Activated CD4-positive, alpha-beta T cell treated with anti-CD3 and anti-CD28 coated beads for 48 hours (primary cell): ENCODE data around the gene ZDHHC16.
"Not testable (repeated sequence)": the region's sequence is repeated elsewhere in the genome, so short reads cannot be mapped to it uniquely, and the experiment has no call there.

Source experiments
- DNase-seq: peaks from one replicate; pipeline ENCODE4 v3.0.0-alpha.2; 2020

ZDHHC16 gene

DNA sequence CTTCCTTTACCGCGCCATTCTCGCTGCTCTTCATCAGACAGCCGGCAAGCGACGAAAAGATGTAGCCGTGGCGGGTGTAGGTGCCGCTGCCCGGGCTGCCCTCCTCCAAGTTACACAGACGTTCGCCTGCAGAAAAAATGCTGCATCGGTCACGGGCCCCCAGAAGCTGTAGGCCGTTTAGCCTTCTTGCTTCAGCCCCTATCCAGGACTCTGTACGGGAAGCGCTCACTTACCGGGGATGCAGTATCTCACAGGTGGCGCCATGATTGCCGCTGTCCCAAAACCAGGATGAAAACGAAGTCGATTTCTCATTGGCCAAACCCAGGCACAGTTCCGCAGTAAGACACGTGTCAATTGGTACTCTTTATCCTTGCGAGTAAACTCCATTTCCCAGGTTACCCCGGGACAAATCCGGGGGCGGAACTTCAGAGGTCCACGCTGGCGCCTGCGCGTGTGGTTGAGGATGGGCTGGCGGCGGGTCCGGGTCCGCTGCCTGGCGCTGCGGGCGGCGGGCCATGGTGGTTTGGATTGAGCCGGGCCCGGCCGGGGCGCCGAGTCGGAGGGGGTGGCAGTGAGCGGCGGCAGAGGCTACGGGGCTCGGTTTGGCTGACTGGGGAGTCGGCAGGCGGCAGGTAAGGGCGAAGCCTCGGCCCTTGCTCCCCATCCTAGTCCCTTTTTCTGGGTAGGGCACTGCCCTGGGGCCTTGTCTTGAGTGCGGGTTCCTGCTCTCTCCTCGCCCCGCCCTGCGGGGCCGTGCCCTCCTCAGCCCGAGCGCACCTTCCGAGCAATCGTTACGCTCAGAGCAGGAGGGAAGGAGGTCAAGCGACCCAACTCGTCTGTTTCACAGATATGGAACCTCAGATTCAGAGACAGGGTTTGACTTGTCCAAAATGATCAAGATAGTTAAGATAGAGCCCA, at the start of gene ZDHHC16, which contains the start of gene EXOSC1:
ZDHHC16 (plus strand) TSS at position 454 of the 918 bp plus-strand sequence. CDS start 5,501 bp downstream, outside the sequence.
EXOSC1 (minus strand) TSS at position 285 of the 918 bp plus-strand sequence; CDS start at position 264, 21 bp downstream.
- peak; percentile 95 for DNase-seq

DNA sequence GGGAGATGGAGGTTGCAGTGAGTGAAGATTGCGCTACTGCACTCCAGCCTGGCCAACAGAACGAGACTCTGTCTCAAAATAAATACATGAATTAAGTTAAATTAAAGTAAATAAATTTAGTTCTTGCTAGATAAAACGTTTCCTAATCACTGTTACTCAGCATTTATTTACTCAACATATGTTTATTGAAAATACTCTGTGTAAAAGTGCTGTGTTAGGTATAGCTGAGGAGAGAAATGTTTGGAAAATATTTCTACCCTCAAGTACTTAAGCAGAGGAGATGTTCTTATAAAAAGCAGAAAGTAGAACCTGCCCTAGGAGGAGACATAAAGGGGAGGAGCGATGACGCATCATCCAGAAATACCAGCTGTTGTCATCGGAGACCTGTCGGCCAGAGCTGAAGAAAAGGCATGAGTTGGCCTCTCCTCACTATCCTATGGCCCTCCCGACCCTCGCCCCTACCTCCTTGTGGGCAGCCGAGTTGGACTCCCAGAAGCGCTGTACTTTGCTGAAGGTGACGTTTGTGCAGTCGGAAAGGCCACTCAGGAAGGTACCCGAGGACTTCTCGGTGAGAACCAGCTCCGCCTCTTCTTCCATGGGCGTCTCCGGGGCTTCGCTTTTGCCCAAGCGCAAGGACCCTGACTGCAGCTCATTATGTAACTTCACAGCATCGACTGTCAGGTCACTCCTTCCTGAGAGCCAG, 46.0 kb upstream of the ZDHHC16 start:
- DNase-seq, result peak; percentile 54

- peak; percentile 86 for DNase-seq
These were observed 45.1 kb upstream of the ZDHHC16 start, which contains the start of gene RRP12 for GRCh38 chr10:97400665-97401454. RRP12 (minus strand) TSS chr10:97401340; CDS start chr10:97401231, 109 bp downstream.

DNA sequence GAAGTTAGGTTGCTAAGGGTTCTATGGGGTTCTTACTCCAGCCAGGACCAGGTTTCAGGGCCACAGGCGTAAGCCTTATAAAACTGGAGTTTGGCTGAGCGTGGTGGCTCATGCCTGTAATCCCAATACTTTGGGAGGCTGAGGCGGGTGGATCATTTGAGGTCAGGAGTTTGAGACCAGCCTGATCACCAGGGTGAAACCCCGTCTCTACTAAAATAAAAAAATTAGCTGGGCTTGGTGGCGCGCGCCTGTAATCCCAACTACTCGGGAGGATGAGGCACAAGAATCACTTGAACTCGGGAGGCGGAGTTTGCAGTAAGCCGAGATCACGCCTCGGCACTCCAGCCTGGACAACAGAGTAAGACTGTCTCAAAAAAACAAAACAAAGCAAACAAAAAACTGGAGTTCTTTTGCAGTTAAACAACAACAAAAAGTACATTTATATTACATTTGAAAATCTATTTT, 44.5 kb upstream of the ZDHHC16 start:
- no peak for DNase-seq

- no peak for DNase-seq
These were observed 41.9 kb upstream of the ZDHHC16 start for GRCh38 chr10:97404044-97404443.

- DNase-seq, result no peak
These were observed 39.9 kb upstream of the ZDHHC16 start for GRCh38 chr10:97406064-97406463.

GRCh38 chr10:97406483-97406882, 39.5 kb upstream of the ZDHHC16 start:
- DNase-seq, result not testable (repeated sequence)

GRCh38 chr10:97407211-97407951, 38.6 kb upstream of the ZDHHC16 start:
- peak; percentile 69 for DNase-seq

- DNase-seq, result no peak
These were observed 38.1 kb upstream of the ZDHHC16 start for GRCh38 chr10:97407952-97408248.

DNA sequence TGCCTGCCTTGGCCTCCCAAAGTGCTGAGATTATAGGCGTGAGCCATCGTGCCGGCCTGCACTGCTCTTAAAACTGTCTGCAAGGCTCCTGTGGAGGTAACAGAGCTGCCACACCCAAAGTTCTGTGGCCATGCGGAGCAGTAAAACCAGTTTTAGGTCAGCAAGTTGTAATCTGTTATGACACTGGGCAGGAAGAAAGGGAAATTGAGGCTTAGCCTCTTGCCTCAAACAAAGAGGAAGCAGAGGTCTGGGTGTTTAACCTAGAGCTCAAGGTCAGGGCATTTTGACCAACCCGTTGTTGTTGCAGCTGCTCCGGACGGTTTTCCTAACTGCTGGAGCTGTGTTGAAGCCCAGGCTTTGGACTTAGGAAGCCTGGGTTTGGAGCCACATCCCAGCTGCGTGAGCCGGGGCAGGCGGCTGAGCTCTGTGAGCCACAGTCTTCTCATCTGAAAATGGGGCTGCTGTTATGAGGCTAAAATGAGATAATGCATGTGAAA, 37.4 kb upstream of the ZDHHC16 start:
- no peak for DNase-seq

DNA sequence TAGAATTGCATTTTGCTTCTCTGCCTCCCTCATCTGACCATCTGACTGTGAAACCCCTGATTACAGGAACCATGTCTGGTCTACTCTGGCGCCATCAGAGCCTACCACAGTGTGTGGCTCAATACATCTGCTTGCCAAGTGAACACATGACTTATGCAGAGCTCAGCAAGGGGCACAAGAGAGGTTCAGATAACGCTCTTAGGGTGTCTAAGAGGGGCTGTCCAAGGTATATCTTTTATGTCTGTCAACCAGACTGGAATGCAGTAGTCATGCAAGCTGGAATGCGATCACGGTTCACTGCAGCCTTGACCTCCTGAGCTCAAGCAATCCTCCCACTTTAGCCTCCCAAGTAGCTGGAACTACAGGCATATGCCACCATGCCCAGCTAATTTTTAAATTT, 34.6 kb upstream of the ZDHHC16 start:
- DNase-seq, result no peak

- DNase-seq, result peak; percentile 83
These were observed 33.1 kb upstream of the ZDHHC16 start for GRCh38 chr10:97412891-97413304.

DNA sequence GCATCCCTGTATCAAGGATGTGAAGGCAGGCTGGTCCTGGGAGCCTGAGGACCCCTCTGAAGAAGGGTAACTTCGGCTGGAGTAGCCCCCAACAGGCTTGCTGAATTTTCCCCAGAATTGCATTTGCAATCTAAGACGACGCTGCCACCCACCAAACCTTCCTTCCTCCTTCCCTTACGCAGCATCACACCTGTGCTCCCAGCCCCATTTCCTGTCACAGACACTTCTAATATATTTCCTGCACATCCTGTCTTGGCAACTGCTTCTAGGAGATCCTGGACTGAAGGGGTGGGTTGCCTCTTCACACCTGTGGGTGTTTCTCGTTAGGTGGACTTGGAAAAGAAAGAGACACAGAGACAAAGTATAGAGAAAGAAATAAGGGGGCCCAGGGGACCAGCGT, 29.4 kb upstream of the ZDHHC16 start:
- DNase-seq, result peak; percentile 30

DNA sequence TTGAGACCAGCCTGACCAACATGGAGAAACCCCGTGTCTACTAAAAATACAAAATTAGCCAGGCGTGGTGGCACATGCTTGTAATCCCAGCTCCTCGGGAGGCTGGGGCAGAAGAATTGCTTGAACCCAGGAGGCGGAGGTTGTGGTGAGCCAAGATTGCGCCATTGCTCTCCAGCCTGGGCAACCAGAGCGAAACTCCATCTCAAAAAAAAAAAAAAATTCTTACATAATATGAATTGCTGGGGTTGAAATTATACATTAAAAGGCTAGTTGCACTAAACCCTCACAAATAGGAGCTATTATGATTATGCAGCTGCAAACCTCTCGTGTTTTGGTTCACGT, 22.2 kb upstream of the ZDHHC16 start:
- not testable (repeated sequence) for DNase-seq

GRCh38 chr10:97425964-97426775, 19.8 kb upstream of the ZDHHC16 start, which contains the start of gene PGAM1:
PGAM1 (plus strand) TSS chr10:97426191; CDS start chr10:97426308, 117 bp downstream.
- peak; percentile 97 for DNase-seq

DNA sequence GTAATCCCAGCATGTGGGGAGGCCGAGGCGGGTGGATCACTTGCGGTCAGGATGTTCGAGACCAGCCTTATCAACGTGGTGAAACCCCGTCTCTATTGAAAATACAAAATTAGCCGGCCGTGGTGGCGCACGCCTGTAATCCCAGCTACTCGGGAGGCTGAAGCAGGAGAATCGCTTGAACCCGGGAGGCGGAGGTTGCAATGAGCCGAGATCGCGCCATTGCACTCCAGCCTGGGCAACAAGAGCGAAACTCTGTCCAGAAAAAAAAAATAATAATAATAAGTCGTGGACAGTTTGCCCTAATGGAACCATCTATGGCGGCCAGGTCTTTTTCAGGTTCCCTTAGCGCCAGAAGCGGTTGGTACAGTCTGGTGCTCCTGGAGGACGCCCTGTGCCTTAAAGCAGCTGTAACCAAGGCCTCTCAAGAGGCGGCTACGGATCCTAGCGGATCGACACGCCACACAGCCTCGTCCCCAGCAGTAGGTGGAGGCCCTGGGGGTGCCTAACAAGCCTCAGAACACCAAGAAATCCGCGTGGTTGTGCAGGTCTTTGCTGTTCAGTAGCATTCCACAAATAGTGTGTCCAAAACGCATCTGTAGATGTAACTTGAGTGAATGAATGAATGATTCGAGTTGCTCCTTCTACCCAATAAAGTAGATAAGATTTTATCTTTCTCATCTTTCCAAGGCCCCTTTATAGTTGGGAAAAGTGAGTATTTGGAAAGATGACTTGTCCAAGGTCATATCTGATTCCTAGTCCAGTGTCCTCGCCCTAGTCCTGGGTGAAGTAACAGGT, 19.0 kb upstream of the ZDHHC16 start:
- DNase-seq, result no peak

DNA sequence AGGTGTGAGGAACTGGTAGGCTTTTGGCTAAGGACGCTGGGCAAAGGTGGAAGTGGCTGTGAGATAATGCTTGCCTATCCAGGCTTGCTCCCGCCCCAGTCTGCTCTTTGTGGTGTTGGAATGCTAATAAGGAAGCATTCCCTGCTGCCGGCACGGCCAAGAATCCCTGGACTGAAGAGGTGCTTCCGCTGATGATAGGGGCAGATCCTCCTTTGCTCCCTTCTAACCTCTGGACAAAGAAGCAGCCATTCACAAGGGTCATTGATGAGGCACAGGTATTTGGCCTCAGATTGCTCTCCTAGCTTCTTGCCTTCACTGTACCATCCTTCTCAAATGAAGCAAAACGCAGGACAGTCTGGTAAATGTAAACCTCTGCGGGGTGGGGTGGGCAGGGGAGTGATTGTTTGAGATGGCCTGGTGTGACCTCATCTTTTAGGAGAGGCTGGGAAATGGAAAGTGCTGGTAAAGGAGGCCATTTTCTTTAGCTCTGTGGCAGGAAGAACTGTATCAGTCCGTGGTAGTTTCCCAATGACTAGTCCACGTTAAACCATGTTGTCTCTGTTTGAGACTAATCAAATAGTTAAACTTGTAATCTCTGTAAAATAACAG, 18.3 kb upstream of the ZDHHC16 start:
- peak; percentile 59 for DNase-seq

DNA sequence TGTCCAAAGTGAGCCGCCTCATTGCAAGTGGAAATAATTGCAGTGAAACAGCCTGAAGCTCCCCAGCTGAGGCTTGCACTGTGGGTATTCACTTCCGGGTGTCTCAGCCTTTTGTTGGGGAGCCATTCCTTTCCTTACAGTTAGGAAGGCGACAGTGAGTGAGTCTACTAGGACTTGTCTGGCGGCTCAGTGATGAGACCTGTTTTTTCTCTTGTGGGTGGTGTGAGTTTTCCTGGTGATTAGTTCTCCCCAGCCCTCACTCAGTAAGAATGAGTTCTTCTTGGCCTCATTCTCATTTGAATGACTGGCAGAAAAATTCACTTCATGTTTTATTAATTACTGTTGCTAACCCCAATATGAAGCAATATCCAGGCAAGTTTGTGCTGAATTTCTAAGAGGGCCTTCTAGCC, 17.4 kb upstream of the ZDHHC16 start:
- DNase-seq, result peak; percentile 54

DNA sequence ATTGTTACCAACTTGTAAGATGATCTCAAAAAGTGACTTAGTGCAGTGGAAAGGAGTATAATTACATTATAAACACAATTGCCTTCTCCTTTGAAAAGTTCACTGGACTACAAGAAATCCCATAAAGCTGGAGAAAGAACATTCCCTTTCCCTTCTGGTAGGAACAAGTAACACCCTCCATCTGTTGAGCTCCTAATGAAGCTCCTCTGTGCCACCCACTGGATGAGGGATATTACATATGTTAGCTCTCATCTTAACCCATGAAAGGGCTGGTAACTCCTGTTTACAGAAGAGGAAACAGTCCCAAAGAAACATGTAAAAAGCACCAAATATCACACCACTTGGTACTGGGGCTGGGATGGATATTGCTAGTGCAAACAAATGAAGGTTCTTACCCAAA, 11.9 kb upstream of the ZDHHC16 start:
- DNase-seq, result no peak

GRCh38 chr10:97434557-97434956, 11.4 kb upstream of the ZDHHC16 start:
- no peak for DNase-seq
